ENCODE data around the gene BSDC1.

The BSDC1 gene

GRCh38 chr1:32414186-32414886, 20.1 kb upstream of the BSDC1 start:
- Histone ChIP-seq H3K4ac (ENCODE audit: low read length) (no peak overlapping the region), H3K4me3 (ENCODE audit: low read length in 2 of 2) (no peak overlapping the region), H4K91ac (ENCODE audit: low read depth, low read length, poor library complexity) (no peak overlapping the region), H3K4me1 (ENCODE audit: control insufficient read depth in 2 of 2, insufficient read depth in 1 of 2, low read depth in 1 of 2, low read length in 2 of 2) (no peaks in the 10 kb centered on the region), H2BK15ac (ENCODE audit: low read length) (no peak overlapping the region), H2BK12ac (ENCODE audit: low read length) (no peak overlapping the region), H3K14ac (ENCODE audit: low read length) (no peak overlapping the region), H3K27ac (replicated peaks; ENCODE audit: low read length) (no peak overlapping the region), H2AK5ac (ENCODE audit: low read depth, low read length) (no peak overlapping the region), H3K23ac (ENCODE audit: low read depth, low read length, poor library complexity) (no peak overlapping the region), H3K18ac (ENCODE audit: low read length) (no peak overlapping the region), H3K4me2 (ENCODE audit: insufficient read depth, low read length, poor library complexity, severe bottlenecking) (no peak overlapping the region), H3K79me1 (ENCODE audit: low read depth, low read length) (no peaks in the 10 kb centered on the region), H2BK5ac (ENCODE audit: low read length) (no peak overlapping the region), H2BK120ac (ENCODE audit: low read depth, low read length) (no peak overlapping the region), H3K36me3 (replicated peaks in 1 of 2; ENCODE audit: control insufficient read depth in 2 of 2, insufficient read depth in 2 of 2, low read length in 2 of 2) (peaks cover 0 to 1% of the 10 kb centered on the region in 2 donors), H4K8ac (ENCODE audit: low read depth, low read length) (no peak overlapping the region), H3K9ac (ENCODE audit: low read depth, low read length, poor library complexity) (no peak overlapping the region), H2AFZ (ENCODE audit: low read length) (no peak overlapping the region), H3K9me3 (replicated peaks in 1 of 2; ENCODE audit: control insufficient read depth in 2 of 2, insufficient read depth in 1 of 2, low read depth in 1 of 2, low read length in 2 of 2) (peaks cover 17 to 21% of the 10 kb centered on the region in 2 donors), H3K27me3 (ENCODE audit: control insufficient read depth in 3 of 3, insufficient read depth in 3 of 3, low read depth in 1 of 3, low read length in 3 of 3) (no peaks in the 10 kb centered on the region)
- no CpG with 5 or more reads among the region's 8 CpGs for WGBS, 2 donors (ENCODE audit: extremely low coverage in 2 of 2, insufficient read length in 2 of 2, insufficient replicate concordance in 1 of 2)
- DNase-seq (ENCODE audit: low spot score): no peak

- Histone ChIP-seq H4K8ac (ENCODE audit: low read depth, low read length) (no peak overlapping the region), H3K27me3 (ENCODE audit: control insufficient read depth in 3 of 3, insufficient read depth in 3 of 3, low read depth in 1 of 3, low read length in 3 of 3) (no peaks in the 10 kb centered on the region), H3K79me1 (ENCODE audit: low read depth, low read length) (no peaks in the 10 kb centered on the region), H3K14ac (ENCODE audit: low read length) (no peak overlapping the region), H2BK120ac (ENCODE audit: low read depth, low read length) (no peak overlapping the region), H2AFZ (ENCODE audit: low read length) (no peak overlapping the region), H3K4me3 (ENCODE audit: low read length in 2 of 2) (no peak overlapping the region), H4K91ac (ENCODE audit: low read depth, low read length, poor library complexity) (no peak overlapping the region), H2BK5ac (ENCODE audit: low read length) (no peak overlapping the region), H3K4ac (ENCODE audit: low read length) (no peak overlapping the region), H3K9ac (ENCODE audit: low read depth, low read length, poor library complexity) (no peak overlapping the region), H3K27ac (replicated peaks; ENCODE audit: low read length) (no peak overlapping the region), H3K4me1 (ENCODE audit: control insufficient read depth in 2 of 2, insufficient read depth in 1 of 2, low read depth in 1 of 2, low read length in 2 of 2) (no peaks in the 10 kb centered on the region), H2AK5ac (ENCODE audit: low read depth, low read length) (no peak overlapping the region), H3K18ac (ENCODE audit: low read length) (no peak overlapping the region), H2BK12ac (ENCODE audit: low read length) (no peak overlapping the region), H2BK15ac (ENCODE audit: low read length) (no peak overlapping the region), H3K36me3 (replicated peaks in 1 of 2; ENCODE audit: control insufficient read depth in 2 of 2, insufficient read depth in 2 of 2, low read length in 2 of 2) (peaks cover 0 to 1% of the 10 kb centered on the region in 2 donors), H3K9me3 (replicated peaks in 1 of 2; ENCODE audit: control insufficient read depth in 2 of 2, insufficient read depth in 1 of 2, low read depth in 1 of 2, low read length in 2 of 2) (peaks cover 17 to 21% of the 10 kb centered on the region in 2 donors), H3K4me2 (ENCODE audit: insufficient read depth, low read length, poor library complexity, severe bottlenecking) (no peak overlapping the region), H3K23ac (ENCODE audit: low read depth, low read length, poor library complexity) (no peak overlapping the region)
- no CpG with 5 or more reads among the region's 10 CpGs for WGBS, 2 donors (ENCODE audit: extremely low coverage in 2 of 2, insufficient read length in 2 of 2, insufficient replicate concordance in 1 of 2)
- peak; percentile 30 for DNase-seq (ENCODE audit: low spot score)
Observed at GRCh38 chr1:32413507-32414185, 19.4 kb upstream of the BSDC1 start.

DNA sequence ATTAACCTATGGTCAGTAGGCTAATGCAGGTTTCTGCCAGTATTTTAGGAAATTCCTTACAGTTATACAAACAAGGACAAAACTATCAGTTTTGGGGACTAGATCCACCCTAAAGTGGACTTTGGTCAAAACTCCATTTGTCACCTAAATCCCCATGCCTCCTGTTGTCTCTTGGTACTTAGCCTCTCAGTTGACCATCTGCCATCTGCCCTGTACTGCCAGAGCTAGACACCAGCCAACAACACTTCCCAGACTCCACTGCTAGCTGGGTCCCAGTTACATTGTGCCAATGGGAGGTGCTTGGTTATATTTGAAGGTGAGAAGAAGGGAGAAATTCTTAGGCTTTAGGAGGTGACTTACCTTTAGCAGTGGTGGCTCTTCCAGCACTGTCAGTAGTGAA, 17.0 kb upstream of the BSDC1 start:
- Histone ChIP-seq H4K8ac (ENCODE audit: low read depth, low read length) (no peak overlapping the region), H2BK12ac (ENCODE audit: low read length) (no peak overlapping the region), H3K27me3 (ENCODE audit: control insufficient read depth in 3 of 3, insufficient read depth in 3 of 3, low read depth in 1 of 3, low read length in 3 of 3) (no peaks in the 10 kb centered on the region), H3K9ac (ENCODE audit: low read depth, low read length, poor library complexity) (no peak overlapping the region), H2BK5ac (ENCODE audit: low read length) (no peak overlapping the region), H3K79me1 (ENCODE audit: low read depth, low read length) (no peaks in the 10 kb centered on the region), H3K4me2 (ENCODE audit: insufficient read depth, low read length, poor library complexity, severe bottlenecking) (no peak overlapping the region), H2BK15ac (ENCODE audit: low read length) (no peak overlapping the region), H4K91ac (ENCODE audit: low read depth, low read length, poor library complexity) (no peak overlapping the region), H3K18ac (ENCODE audit: low read length) (no peak overlapping the region), H3K9me3 (replicated peaks in 1 of 2; ENCODE audit: control insufficient read depth in 2 of 2, insufficient read depth in 1 of 2, low read depth in 1 of 2, low read length in 2 of 2) (peaks cover 18 to 21% of the 10 kb centered on the region in 2 donors), H2AK5ac (ENCODE audit: low read depth, low read length) (no peak overlapping the region), H3K36me3 (replicated peaks in 1 of 2; ENCODE audit: control insufficient read depth in 2 of 2, insufficient read depth in 2 of 2, low read length in 2 of 2) (peaks cover 0 to 1% of the 10 kb centered on the region in 2 donors), H3K14ac (ENCODE audit: low read length) (no peak overlapping the region), H3K4me1 (ENCODE audit: control insufficient read depth in 2 of 2, insufficient read depth in 1 of 2, low read depth in 1 of 2, low read length in 2 of 2) (no peaks in the 10 kb centered on the region), H2AFZ (ENCODE audit: low read length) (no peak overlapping the region), H3K23ac (ENCODE audit: low read depth, low read length, poor library complexity) (no peak overlapping the region), H3K27ac (replicated peaks; ENCODE audit: low read length) (no peak overlapping the region), H3K4me3 (ENCODE audit: low read length in 2 of 2) (no peak overlapping the region), H3K4ac (ENCODE audit: low read length) (no peak overlapping the region), H2BK120ac (ENCODE audit: low read depth, low read length) (no peak overlapping the region)
- DNase-seq (ENCODE audit: low spot score): no peak

DNA sequence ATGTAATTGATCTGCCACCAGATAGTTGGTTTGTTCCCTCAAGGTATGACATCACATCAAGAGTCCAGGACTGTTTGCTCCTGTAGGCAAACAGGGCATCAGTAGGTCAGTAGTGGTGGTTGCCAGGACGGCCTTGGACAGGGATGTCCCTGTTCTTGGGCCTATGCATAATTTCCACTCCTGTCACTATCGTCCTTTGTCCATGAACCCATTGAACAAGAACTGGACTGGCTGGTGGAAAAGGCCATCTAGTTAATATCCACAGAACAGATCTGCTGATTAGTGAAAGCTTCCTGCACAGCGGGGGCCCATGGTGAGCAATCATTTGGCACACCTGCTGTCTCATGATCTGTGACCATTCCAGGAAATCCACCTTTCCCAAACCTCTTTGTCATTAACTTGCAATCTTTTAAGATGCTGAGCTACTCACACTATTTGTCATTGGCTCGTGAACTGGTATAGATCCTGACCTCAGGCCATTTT, 12.4 kb upstream of the BSDC1 start:
- Histone ChIP-seq H2BK120ac (ENCODE audit: low read depth, low read length) (no peak overlapping the region), H3K79me1 (ENCODE audit: low read depth, low read length) (no peaks in the 10 kb centered on the region), H3K4ac (ENCODE audit: low read length) (no peak overlapping the region), H3K4me3 (ENCODE audit: low read length in 2 of 2) (no peak overlapping the region), H3K36me3 (replicated peaks in 1 of 2; ENCODE audit: control insufficient read depth in 2 of 2, insufficient read depth in 2 of 2, low read length in 2 of 2) (peaks cover 0 to 2% of the 10 kb centered on the region in 2 donors), H4K8ac (ENCODE audit: low read depth, low read length) (no peak overlapping the region), H2BK15ac (ENCODE audit: low read length) (no peak overlapping the region), H2BK12ac (ENCODE audit: low read length) (no peak overlapping the region), H2BK5ac (ENCODE audit: low read length) (no peak overlapping the region), H3K23ac (ENCODE audit: low read depth, low read length, poor library complexity) (no peak overlapping the region), H3K27me3 (ENCODE audit: control insufficient read depth in 3 of 3, insufficient read depth in 3 of 3, low read depth in 1 of 3, low read length in 3 of 3) (no peaks in the 10 kb centered on the region), H3K9me3 (replicated peaks in 1 of 2; ENCODE audit: control insufficient read depth in 2 of 2, insufficient read depth in 1 of 2, low read depth in 1 of 2, low read length in 2 of 2) (peaks cover 0 to 3% of the 10 kb centered on the region in 2 donors), H3K18ac (ENCODE audit: low read length) (no peak overlapping the region), H4K91ac (ENCODE audit: low read depth, low read length, poor library complexity) (no peak overlapping the region), H3K4me1 (ENCODE audit: control insufficient read depth in 2 of 2, insufficient read depth in 1 of 2, low read depth in 1 of 2, low read length in 2 of 2) (no peaks in the 10 kb centered on the region), H3K9ac (ENCODE audit: low read depth, low read length, poor library complexity) (no peak overlapping the region), H2AK5ac (ENCODE audit: low read depth, low read length) (no peak overlapping the region), H3K27ac (replicated peaks; ENCODE audit: low read length) (no peak overlapping the region), H2AFZ (ENCODE audit: low read length) (no peak overlapping the region), H3K14ac (ENCODE audit: low read length) (no peak overlapping the region), H3K4me2 (ENCODE audit: insufficient read depth, low read length, poor library complexity, severe bottlenecking) (no peak overlapping the region)
- DNase-seq (ENCODE audit: low spot score): no peak
- no CpG with 5 or more reads among the region's 4 CpGs for WGBS, 2 donors (ENCODE audit: extremely low coverage in 2 of 2, insufficient read length in 2 of 2, insufficient replicate concordance in 1 of 2)
